NCI-H2029 (cell line): ENCODE data around the gene RRP12.
"Not testable (repeated sequence)": the region's sequence is repeated elsewhere in the genome, so short reads cannot be mapped to it uniquely, and the experiment has no call there.

ENCODE experiments used
- DNase-seq: peaks from one replicate; lab custom pipeline; 2025; lab: John Stamatoyannopoulos, UW

The RRP12 gene, protein sequence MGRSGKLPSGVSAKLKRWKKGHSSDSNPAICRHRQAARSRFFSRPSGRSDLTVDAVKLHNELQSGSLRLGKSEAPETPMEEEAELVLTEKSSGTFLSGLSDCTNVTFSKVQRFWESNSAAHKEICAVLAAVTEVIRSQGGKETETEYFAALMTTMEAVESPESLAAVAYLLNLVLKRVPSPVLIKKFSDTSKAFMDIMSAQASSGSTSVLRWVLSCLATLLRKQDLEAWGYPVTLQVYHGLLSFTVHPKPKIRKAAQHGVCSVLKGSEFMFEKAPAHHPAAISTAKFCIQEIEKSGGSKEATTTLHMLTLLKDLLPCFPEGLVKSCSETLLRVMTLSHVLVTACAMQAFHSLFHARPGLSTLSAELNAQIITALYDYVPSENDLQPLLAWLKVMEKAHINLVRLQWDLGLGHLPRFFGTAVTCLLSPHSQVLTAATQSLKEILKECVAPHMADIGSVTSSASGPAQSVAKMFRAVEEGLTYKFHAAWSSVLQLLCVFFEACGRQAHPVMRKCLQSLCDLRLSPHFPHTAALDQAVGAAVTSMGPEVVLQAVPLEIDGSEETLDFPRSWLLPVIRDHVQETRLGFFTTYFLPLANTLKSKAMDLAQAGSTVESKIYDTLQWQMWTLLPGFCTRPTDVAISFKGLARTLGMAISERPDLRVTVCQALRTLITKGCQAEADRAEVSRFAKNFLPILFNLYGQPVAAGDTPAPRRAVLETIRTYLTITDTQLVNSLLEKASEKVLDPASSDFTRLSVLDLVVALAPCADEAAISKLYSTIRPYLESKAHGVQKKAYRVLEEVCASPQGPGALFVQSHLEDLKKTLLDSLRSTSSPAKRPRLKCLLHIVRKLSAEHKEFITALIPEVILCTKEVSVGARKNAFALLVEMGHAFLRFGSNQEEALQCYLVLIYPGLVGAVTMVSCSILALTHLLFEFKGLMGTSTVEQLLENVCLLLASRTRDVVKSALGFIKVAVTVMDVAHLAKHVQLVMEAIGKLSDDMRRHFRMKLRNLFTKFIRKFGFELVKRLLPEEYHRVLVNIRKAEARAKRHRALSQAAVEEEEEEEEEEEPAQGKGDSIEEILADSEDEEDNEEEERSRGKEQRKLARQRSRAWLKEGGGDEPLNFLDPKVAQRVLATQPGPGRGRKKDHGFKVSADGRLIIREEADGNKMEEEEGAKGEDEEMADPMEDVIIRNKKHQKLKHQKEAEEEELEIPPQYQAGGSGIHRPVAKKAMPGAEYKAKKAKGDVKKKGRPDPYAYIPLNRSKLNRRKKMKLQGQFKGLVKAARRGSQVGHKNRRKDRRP (N-terminal part only)

DNA sequence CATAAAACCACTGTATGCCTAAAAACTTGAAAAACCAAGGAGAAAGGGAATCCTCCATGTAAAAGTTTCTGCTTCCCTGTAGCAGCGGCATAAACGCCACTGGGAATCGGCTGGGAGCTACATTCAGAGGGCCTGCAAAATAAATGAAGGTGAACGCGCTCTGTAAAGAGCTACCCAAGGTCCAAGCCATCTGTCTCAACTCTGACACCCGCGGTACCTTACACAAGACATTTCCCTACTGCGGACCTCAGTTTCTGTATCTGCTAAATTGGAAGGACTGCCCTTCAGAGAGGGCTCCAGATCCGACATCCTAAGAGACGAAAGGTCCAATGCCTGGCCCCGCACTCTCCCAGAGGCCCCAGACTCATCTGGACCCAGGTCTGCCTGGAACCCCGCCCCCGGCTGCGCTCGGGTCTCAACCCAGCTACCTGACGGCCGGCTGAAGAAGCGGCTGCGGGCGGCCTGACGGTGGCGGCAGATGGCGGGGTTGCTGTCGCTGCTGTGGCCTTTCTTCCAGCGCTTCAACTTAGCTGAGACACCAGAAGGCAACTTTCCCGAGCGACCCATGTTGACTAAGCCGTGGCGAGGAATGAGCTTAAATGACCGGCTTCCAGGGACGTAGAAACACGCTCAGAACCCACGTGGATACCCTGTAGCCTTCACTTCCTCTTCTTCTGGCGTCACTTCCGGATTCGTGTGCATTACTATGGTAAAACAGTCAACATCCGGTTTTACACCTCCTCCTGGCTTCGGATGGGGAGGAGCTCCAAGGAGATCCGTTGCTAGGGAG is at the start of gene RRP12:
RRP12 (minus strand) TSS at position 676 of the 790 bp plus-strand sequence; CDS start at position 567, 109 bp downstream.
- peak; percentile 93 for DNase-seq

DNA sequence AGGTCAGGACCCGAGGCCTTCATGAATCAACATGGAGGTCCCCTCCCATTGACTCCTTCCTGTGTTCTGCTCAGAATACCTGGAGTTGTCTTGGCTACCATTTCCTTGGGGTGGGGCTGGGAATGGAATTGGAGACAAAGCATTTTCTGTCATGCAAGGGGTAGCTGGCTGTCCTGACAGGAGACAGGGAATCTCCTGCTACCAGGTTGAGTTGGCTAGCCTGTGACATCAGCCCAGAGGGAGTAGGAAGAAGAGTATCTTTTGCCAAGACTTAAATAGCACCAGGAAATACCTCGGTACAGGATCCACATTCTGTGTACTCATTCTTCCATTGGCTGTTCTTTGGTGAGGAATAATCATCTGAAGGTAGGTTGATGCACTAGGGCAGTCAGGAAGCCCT is 49.7 kb upstream of the RRP12 start:
- no peak for DNase-seq

DNA sequence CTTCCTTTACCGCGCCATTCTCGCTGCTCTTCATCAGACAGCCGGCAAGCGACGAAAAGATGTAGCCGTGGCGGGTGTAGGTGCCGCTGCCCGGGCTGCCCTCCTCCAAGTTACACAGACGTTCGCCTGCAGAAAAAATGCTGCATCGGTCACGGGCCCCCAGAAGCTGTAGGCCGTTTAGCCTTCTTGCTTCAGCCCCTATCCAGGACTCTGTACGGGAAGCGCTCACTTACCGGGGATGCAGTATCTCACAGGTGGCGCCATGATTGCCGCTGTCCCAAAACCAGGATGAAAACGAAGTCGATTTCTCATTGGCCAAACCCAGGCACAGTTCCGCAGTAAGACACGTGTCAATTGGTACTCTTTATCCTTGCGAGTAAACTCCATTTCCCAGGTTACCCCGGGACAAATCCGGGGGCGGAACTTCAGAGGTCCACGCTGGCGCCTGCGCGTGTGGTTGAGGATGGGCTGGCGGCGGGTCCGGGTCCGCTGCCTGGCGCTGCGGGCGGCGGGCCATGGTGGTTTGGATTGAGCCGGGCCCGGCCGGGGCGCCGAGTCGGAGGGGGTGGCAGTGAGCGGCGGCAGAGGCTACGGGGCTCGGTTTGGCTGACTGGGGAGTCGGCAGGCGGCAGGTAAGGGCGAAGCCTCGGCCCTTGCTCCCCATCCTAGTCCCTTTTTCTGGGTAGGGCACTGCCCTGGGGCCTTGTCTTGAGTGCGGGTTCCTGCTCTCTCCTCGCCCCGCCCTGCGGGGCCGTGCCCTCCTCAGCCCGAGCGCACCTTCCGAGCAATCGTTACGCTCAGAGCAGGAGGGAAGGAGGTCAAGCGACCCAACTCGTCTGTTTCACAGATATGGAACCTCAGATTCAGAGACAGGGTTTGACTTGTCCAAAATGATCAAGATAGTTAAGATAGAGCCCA is 44.8 kb upstream of the RRP12 start, which contains the start of the genes EXOSC1 and ZDHHC16:
EXOSC1 (minus strand) TSS at position 285 of the 918 bp plus-strand sequence; CDS start at position 264, 21 bp downstream.
ZDHHC16 (plus strand) TSS at position 454 of the 918 bp plus-strand sequence. CDS start 5,501 bp downstream, outside the sequence.
- DNase-seq, result peak; percentile 82

DNA sequence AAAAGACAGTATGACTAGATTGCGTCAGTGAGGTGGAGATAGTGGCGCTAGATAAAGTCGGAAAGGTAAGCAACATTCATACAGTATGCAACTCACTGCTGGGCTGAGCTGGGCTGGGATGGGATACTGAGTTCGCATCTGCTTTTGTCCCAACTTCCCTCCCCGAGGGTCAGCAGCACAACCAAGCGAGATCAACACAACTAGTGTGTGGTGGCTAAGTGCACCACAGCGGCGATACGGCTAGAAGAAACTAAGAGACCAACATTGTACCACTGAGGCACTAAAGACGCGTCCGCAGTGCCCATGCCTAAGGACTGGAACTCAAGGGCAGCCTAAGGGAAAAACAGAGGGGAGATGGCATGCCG is 44.2 kb upstream of the RRP12 start:
- DNase-seq, result no peak

DNA sequence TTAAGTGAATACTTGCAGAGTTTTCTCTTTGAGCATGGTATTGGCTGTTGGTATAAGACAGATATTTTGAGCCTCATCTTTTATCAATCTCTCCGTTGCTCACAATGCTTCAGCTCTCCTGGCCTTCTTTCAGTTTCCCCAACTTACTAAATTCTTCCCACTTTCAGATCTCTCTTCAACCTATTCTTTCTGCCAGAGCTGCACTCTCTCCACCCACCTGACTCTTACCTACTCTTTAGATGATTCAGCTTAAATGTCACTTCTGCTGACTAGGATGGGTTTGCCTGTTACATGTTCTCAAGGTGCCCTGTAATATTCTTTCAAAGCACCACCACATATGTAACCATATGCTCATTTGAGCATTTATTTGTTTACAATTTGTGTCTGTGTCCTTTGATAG is 43.1 kb upstream of the RRP12 start:
- DNase-seq, result no peak

DNA sequence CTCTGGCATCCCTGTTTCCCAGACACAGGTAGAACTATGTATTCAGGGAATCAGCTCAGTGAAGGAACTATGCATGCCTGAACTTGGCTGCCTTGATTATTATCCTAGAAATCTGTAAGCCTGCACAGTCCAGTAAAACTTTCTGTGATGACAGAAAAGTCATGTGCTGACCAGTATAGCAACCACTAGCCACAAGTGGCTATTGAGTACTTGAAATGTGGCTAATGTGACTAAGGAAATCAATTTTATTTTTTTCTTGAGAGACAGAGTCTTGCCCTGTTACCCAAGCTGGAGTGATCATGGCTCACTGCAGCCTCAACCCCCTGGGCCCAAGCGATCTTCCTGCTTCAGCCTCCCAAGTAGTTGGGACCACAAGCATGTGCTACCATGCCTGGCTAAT is 41.1 kb upstream of the RRP12 start:
- DNase-seq, result no peak

DNA sequence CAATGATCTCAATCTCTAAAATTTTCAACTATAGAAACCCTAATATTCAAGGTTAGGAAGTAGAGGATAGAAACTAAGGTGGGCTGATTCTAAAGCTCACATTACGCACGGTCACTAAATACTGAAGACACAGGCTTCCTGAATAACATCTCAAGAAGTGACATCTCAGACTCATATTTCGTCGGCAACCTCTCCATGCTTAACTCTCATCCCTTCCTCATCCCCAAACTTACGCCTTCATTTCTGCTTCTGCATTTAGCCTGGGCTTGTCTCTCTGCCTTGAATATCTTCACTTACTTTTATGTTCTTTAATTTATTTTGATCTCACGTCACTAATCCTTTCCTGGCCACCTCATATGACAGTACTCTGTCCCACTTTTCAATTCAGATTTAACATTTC is 34.1 kb upstream of the RRP12 start:
- no peak for DNase-seq

DNA sequence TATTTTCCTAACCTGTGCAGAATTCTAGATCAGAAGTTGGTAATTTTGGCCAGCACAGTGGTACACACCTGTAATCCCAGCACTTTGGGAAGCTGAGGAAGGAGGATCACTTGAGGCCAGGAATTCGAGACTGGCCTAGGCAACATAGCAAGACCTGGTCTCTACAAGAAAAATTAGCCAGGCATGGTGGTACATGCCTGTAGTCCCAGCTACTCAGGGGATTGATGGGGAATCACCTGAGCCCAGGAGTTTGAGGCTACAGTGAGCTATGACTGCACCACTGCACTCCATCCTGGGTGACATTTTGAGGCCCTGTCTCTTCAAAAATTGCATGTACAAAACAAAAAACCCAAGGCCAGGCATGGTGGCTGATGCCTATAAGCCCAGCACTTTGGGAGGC is 33.4 kb upstream of the RRP12 start:
- no peak for DNase-seq

DNA sequence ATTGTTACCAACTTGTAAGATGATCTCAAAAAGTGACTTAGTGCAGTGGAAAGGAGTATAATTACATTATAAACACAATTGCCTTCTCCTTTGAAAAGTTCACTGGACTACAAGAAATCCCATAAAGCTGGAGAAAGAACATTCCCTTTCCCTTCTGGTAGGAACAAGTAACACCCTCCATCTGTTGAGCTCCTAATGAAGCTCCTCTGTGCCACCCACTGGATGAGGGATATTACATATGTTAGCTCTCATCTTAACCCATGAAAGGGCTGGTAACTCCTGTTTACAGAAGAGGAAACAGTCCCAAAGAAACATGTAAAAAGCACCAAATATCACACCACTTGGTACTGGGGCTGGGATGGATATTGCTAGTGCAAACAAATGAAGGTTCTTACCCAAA is 32.9 kb upstream of the RRP12 start:
- no peak for DNase-seq

DNA sequence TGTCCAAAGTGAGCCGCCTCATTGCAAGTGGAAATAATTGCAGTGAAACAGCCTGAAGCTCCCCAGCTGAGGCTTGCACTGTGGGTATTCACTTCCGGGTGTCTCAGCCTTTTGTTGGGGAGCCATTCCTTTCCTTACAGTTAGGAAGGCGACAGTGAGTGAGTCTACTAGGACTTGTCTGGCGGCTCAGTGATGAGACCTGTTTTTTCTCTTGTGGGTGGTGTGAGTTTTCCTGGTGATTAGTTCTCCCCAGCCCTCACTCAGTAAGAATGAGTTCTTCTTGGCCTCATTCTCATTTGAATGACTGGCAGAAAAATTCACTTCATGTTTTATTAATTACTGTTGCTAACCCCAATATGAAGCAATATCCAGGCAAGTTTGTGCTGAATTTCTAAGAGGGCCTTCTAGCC is 27.4 kb upstream of the RRP12 start:
- DNase-seq, result no peak

DNA sequence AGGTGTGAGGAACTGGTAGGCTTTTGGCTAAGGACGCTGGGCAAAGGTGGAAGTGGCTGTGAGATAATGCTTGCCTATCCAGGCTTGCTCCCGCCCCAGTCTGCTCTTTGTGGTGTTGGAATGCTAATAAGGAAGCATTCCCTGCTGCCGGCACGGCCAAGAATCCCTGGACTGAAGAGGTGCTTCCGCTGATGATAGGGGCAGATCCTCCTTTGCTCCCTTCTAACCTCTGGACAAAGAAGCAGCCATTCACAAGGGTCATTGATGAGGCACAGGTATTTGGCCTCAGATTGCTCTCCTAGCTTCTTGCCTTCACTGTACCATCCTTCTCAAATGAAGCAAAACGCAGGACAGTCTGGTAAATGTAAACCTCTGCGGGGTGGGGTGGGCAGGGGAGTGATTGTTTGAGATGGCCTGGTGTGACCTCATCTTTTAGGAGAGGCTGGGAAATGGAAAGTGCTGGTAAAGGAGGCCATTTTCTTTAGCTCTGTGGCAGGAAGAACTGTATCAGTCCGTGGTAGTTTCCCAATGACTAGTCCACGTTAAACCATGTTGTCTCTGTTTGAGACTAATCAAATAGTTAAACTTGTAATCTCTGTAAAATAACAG is 26.5 kb upstream of the RRP12 start:
- peak; percentile 27 for DNase-seq

DNA sequence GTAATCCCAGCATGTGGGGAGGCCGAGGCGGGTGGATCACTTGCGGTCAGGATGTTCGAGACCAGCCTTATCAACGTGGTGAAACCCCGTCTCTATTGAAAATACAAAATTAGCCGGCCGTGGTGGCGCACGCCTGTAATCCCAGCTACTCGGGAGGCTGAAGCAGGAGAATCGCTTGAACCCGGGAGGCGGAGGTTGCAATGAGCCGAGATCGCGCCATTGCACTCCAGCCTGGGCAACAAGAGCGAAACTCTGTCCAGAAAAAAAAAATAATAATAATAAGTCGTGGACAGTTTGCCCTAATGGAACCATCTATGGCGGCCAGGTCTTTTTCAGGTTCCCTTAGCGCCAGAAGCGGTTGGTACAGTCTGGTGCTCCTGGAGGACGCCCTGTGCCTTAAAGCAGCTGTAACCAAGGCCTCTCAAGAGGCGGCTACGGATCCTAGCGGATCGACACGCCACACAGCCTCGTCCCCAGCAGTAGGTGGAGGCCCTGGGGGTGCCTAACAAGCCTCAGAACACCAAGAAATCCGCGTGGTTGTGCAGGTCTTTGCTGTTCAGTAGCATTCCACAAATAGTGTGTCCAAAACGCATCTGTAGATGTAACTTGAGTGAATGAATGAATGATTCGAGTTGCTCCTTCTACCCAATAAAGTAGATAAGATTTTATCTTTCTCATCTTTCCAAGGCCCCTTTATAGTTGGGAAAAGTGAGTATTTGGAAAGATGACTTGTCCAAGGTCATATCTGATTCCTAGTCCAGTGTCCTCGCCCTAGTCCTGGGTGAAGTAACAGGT is 25.8 kb upstream of the RRP12 start:
- no peak for DNase-seq

DNA sequence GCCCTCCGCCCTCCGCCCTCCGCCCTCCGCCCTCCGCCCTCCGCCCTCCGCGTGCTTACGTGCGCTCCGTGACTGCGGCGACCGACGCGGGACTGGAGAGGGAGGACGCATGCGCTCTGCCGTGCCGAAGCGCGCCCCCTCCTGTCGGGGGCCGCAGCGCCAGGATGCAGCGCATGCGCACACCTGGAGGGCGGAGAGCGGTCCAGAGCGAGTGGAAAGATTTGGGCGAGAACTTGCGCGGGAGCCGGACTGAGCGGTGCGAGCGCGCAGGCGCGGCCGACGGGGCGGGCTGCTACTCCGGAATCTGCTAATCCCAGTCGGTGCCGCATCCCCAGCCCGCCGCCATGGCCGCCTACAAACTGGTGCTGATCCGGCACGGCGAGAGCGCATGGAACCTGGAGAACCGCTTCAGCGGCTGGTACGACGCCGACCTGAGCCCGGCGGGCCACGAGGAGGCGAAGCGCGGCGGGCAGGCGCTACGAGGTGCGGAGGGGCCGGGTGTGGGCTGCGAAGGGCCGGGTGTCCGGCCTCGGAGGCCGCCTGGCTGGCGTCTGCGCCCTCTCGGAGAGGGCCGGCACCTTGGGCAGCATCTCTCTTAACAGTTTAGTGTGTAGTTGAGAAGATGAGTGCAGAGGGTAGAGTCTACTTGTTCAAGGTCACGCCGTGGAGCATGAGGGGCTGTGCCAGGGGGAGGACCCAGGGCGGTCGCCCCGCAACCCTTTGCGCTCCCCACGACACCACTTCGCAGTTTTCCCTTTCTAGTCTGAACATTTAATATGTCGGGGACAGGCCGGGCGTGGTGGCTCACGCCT is 25.0 kb upstream of the RRP12 start, which contains the start of gene PGAM1:
PGAM1 (plus strand) TSS at position 228 of the 812 bp plus-strand sequence; CDS start at position 345, 117 bp downstream.
- DNase-seq, result peak; percentile 79

DNA sequence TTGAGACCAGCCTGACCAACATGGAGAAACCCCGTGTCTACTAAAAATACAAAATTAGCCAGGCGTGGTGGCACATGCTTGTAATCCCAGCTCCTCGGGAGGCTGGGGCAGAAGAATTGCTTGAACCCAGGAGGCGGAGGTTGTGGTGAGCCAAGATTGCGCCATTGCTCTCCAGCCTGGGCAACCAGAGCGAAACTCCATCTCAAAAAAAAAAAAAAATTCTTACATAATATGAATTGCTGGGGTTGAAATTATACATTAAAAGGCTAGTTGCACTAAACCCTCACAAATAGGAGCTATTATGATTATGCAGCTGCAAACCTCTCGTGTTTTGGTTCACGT is 22.6 kb upstream of the RRP12 start:
- not testable (repeated sequence) for DNase-seq

DNA sequence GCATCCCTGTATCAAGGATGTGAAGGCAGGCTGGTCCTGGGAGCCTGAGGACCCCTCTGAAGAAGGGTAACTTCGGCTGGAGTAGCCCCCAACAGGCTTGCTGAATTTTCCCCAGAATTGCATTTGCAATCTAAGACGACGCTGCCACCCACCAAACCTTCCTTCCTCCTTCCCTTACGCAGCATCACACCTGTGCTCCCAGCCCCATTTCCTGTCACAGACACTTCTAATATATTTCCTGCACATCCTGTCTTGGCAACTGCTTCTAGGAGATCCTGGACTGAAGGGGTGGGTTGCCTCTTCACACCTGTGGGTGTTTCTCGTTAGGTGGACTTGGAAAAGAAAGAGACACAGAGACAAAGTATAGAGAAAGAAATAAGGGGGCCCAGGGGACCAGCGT is 15.4 kb upstream of the RRP12 start:
- no peak for DNase-seq

DNA sequence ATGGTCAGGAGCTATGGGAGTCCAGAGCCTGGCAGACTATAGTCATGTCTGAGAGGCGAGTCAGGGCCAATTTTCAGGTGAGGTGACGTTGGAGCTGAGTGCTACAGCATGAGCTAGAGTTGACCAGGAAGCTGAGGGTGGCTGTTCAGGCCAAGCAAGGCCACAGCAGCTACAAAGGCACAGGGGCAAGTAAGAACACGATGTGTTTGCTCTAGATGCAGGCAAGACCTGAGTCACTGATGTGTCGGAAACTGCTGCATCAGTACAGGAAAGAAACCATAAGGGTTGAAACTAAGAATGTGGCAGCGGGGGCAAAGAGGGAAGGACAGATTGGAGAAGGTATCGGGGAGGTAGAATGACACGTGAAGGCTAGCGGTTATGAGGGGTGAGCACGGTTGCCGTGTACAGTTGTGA is 11.8 kb upstream of the RRP12 start:
- DNase-seq, result no peak

DNA sequence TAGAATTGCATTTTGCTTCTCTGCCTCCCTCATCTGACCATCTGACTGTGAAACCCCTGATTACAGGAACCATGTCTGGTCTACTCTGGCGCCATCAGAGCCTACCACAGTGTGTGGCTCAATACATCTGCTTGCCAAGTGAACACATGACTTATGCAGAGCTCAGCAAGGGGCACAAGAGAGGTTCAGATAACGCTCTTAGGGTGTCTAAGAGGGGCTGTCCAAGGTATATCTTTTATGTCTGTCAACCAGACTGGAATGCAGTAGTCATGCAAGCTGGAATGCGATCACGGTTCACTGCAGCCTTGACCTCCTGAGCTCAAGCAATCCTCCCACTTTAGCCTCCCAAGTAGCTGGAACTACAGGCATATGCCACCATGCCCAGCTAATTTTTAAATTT is 10.3 kb upstream of the RRP12 start:
- DNase-seq, result no peak

DNA sequence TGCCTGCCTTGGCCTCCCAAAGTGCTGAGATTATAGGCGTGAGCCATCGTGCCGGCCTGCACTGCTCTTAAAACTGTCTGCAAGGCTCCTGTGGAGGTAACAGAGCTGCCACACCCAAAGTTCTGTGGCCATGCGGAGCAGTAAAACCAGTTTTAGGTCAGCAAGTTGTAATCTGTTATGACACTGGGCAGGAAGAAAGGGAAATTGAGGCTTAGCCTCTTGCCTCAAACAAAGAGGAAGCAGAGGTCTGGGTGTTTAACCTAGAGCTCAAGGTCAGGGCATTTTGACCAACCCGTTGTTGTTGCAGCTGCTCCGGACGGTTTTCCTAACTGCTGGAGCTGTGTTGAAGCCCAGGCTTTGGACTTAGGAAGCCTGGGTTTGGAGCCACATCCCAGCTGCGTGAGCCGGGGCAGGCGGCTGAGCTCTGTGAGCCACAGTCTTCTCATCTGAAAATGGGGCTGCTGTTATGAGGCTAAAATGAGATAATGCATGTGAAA is 7.4 kb upstream of the RRP12 start:
- DNase-seq, result no peak
